NCI-H2107 (cell line): ENCODE data around the gene EPB41L3.
"Not testable (repeated sequence)": the region's sequence is repeated elsewhere in the genome, so short reads cannot be mapped to it uniquely, and the experiment has no call there.

ENCODE experiments used
- DNase-seq: peaks from one replicate; lab custom pipeline; 2025; lab: John Stamatoyannopoulos, UW

The EPB41L3 gene

DNA sequence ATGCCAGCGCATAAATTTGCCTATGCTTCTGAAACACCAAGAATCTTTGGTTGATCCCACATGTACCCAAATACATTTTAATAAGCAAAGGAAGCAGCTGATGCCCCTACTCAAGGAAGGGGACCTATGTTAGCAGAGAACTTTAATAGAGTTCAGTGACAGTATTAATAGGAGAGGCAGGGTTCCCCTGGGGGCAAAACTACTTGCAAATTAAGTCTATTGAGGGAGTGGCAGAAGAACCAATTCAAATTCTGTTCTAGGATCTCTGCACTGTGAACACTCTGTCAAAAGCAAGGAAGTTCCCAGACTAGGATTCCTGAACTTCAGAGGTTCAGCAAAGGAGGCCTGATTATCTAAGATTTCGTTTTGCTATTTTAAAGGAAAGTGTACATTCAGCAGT is 47.5 kb downstream of the EPB41L3 start:
- DNase-seq, result no peak

DNA sequence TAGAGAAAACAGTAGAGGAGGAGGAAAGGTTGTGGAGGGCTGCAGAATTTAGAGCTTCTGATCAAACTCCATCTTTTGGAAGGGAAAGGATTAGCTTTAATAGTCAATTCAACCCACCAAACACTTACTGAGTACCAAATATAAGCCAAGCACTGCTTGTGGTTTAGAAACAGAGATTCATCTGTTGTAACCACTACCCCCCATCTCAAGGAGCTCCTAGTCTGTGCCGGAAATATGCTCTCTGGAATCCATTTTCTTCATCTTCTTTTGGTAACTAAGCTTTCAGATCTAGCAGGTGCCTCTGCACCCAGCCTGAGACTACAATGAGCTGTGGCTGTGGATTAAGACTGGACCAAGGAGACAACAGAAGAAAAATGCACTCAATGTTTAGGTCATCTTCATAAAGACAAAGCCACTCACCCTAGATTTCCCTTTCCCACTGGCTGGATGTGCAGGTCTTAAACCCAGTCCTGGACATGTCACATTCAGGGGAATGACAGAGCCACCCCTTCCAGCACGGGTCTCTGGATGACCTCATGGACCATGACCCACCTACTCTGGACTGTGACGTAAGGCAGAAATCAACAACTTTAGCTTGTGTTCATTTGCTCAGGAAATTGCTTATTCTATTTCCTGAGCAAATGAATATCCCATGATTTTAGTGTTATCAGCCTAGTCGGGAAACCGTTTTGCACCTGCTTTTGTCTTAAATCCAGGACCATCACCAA is 52.9 kb downstream of the EPB41L3 start:
- no peak for DNase-seq

DNA sequence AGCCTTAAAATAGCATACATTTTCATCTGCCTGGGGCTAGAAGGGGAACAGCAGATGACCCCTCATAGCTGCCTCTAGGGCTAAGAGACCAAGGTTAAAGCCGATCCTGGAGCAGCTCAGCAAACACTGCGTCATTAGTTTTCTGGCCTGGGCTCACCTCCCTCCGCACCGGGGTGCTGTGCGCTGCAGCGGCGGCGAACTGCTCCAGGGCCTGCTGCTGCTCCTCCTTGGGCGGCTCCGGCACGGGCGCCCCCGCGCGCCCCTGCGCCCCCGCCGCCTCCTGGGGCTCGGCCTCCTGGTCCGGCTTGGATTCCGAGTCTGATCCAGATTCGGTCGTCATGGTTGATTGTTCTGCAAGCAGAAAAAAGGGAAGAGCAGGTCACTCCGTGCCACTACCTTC is 55.0 kb downstream of the EPB41L3 start:
- DNase-seq, result no peak

DNA sequence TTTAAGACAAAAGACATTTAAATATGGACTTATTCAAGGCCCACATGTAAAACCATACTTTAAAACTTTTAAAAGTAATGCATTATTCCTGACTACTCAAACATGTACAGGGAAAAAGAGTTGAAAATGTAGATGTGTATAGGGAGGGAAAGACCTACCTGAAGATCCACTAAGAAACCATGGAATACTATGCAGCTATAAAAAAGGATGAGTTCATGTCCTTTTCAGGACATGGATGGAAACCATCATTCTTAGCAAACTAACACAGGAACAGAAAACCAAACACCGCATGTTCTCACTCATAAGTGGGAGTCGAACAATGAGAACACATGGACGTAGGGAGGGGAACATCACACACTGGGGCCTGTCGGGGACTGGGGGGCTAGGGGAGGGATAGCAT is 55.8 kb downstream of the EPB41L3 start:
- not testable (repeated sequence) for DNase-seq

DNA sequence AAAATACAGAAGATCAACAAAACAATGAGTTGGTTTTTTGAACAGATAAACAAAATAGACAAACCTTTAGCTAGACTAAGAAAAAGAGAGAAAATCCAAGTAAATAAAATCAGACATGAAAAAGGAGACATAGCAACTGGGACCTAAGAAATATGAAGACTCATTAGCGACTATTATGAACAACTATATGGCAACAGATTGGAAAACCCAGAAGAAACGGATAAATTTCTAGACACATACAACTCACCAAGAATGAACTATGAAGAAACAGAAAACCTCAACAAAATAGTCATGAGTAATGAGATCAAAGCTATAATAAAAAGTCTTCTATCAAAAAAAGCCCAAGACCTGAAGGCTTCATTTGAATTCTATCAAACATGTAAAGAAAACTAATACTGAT is 59.3 kb downstream of the EPB41L3 start:
- no peak for DNase-seq

DNA sequence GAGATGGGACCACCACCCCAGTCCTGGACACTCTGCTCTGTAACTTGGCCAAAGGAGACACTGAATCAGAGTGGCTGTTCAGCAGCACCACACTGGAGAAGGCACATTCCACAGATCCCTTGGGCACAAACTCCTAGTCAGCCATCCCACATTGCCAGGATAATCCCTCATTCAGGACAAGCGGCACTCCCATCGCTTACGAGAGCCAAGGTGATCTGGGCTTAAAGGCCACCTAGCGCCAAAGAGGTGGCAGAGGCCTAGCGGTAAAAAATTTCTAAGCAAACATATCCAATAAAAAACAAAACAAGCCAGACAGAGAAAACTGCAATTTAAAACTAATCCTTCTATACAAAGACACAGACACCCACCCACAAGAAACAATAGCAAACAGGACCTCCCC is 62.2 kb downstream of the EPB41L3 start:
- DNase-seq, result no peak

DNA sequence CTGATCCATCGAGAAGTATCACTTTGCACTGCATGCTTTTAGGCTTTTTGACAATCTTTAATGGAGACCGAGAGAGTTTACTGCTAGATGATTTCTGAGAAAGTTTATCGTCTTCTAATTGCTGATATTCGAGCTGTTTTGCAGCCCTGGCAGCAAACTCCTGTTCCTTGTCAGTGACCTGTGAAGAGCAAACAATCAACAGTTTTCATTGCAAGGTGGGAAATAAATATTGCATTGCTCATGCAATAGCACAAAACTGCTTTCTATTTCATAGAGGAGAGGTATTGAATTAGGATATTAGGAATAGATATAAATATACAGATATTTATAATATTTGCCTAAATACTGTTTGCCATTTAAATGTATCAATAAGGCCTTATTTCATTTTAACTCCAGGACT is 65.5 kb downstream of the EPB41L3 start:
- DNase-seq, result no peak

DNA sequence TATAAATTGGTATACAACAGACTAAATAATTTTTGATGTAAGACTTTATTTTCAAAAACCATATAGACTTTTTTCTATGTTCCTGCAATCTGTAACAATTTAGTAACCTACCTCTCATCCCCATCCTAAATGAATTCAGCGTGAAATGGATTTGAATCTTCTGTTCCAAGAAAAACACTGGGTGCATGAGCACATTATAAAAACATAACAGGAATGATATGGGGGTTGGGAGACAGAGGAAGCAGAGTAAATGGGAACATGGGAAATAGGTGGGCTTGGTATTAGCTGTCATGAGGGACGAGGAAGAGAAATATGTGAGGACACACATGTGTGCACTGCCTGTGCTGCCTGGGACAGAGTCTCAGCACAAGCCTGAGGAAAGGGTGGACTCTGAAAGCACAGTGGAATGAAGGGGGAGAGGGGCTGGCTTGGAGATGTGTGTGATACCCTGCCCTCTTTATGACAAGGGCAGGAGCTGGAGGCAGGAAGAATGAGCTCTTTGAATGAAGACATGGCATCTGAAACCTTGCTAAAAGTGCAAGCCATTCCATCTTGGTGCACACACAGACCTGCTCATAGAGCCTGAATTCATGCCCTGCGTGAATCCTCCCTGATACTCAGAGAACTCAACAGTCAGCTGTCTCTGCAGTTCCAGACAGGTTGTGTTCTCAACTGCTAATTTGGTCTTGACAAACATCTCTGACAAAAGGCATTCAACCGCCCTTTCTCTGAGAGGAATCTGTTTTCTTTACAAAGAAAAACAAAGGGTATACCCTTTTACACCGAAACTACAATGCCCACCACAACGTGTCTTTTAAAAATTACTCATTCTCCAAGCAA is 66.6 kb downstream of the EPB41L3 start:
- DNase-seq, result no peak

DNA sequence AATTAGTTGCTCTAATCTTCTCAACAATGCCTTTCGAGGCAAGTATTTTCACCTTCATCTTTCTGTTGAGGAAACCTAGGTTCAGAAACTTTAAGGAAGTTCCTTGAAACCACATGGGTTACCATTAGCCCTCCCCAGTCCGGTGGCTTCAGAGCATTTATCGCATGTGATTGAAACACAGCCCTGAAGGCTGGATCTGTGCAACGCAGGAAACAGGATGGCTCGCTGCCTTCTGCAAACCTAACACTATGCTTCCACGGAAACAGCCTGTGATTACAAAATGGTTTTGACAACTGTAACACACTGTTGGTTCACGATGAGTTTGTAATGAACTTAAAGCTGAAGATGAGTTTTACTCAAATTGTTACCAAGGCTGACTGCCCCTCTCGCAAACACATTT is 68.5 kb downstream of the EPB41L3 start:
- no peak for DNase-seq

DNA sequence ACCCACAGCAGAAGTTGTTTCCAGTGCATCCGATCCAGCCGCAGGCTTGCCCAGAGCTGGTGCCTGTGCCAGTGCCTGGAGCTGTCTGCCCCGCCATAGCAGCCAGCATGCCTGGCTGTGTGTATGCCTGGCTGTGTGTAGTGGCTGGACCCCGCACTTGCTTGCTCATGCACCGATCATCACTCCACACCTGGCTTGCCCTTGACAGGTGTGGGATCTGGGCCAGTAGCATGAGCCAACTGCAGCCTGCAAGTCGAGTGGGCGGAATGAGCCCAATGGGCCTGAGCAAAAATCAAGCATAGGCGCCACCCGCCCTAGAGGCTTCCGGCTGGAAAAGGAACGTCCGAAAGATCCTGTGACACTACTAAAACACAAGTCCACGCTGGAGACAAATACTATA is 74.5 kb downstream of the EPB41L3 start:
- DNase-seq, result no peak

DNA sequence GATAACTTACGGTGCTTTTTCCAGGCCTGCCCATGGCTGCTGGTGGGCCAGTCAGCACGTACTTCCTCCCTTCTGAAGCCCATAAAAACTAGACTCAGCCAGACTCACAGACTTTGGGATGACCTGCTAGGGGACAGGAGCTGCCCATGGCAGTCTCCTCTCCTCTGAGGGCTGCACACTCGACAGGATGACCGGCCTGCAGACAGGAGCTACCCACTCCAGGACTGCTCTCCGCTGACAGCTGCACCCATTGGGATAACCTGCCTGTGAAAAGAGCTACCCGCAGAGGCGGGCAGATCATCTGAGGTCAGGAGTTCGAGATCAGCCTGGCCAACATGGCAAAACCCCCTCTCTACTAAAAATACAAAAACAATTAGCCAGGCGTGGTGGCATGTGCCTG is 75.4 kb downstream of the EPB41L3 start:
- no peak for DNase-seq

DNA sequence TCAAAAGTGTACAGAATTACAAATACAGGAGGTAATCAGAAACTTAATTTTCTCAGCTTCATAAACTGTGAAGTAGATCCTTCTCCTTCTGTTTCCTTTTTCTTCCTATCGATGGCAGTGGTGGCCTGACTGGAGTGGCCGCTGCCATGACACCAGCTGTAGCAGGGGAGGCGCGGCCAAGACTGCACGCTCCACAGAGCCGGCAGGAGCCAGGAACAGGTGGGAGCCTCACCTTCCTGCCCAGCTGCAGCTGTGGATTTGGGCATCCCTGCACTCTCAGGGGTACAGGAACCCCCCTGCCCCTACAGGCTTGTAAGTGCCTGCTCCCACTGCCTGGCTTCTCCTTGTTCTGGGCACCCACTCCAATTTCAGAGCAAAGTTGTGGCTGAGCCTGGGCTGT is 76.1 kb downstream of the EPB41L3 start:
- DNase-seq, result no peak

DNA sequence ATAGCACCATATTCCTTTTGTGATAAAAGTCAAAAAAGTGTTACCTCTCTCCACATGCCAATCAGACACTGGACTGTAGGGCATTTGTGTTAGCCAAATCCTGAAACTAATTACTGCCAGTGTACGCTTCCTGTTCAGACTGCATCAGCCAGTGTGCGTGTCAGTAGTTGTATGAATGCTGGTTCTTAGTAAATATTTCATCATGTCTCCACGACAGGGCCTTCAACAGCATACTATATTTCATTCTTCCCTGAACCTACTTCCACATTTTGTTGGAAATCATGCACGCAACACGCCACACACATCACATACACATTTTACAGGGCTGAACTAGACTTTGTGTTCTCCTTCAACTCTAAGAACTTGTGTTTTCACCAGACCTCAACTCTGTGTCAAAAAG is 77.5 kb downstream of the EPB41L3 start:
- DNase-seq, result no peak

DNA sequence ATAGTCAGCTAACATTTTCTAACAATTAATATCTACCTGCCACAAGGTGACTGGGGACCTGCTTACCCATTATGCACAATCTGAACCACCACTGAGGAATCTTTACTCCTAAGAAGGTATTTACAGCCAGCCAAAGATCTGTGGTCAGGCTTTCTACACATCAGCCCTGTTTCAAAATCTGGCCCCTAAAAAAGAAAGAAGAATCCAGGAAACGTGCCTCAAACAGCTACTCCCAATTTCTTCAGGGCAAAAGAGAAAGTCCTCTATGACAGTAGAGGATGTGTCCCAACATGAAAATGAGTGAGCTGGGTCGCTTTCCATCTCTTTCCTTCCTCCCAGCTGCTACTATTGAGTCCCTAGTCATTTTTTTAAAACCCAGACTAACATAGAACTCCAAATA is 79.5 kb downstream of the EPB41L3 start:
- DNase-seq, result no peak

DNA sequence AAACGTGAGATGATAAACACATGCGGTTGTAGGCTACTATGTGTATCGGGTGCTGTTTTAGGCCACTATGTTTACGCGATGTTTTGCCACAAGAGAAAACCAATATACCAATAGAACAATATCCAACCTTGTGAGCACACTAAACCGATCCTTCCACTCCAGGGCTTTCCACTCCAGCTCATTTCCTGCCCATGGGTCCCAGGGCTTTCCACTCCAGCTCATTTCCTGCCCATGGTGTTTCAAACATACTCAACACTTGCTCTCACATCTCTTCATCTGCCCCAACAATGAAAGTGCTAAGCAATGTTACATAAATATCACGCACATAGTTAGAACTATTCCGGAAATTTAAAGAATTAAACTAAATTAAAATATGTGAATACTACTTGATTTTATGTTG is 80.0 kb downstream of the EPB41L3 start:
- DNase-seq, result no peak

DNA sequence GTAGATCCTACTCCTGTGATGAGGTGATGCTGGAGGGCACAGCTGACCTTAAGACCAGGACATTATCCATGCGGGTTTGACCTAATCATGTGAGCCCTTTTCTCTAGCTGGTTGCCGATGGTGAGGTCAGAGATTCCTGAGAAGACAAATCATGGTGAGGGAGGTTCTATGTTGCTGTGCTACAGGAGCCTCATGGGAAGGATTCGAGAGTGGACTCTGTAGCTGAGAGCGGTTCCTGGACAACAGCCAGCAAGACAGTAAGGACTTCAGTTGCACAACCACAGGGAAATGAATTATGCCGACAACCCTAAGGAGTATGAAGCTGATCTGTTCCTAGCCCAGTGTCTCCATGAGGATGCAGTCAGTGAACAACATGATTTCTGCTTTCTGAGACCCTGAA is 80.4 kb downstream of the EPB41L3 start:
- DNase-seq, result no peak

DNA sequence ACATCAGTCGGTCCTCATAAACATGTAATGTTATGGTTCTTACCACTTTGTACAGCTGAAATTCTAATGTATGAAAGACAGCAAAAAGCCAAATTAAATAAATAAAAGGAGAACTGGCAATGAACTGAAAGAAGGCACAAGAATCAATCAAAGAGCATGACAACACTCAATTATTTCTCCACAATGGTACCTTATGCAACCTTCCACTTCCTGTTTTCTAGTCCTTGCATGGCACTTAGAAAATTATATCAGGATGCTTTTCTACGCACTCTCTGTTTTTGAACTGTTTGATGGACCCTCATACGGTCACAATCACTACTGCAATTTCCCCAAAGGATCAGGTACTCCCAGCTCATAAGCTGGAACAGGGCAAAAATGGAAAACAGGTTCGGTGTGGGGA is 81.6 kb downstream of the EPB41L3 start:
- DNase-seq, result no peak

DNA sequence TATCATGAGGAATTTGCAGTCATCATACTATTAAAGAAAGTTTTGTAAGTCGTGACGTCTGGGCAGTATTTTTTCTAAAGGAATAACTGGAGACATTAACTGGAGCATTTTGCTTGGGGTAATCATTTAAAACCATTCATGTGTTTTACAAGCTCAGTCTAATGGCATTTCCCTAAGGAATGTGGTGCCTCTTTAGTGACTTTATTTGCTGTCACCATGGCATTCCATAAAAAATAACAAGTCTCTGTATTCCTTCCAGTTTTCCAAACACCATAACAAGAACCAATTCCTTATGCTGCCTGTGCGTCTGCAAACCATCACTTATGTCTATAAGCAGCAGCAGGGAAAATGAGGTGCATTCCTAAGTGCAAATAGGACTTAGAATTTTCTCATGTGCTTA is 82.8 kb downstream of the EPB41L3 start:
- DNase-seq, result no peak

DNA sequence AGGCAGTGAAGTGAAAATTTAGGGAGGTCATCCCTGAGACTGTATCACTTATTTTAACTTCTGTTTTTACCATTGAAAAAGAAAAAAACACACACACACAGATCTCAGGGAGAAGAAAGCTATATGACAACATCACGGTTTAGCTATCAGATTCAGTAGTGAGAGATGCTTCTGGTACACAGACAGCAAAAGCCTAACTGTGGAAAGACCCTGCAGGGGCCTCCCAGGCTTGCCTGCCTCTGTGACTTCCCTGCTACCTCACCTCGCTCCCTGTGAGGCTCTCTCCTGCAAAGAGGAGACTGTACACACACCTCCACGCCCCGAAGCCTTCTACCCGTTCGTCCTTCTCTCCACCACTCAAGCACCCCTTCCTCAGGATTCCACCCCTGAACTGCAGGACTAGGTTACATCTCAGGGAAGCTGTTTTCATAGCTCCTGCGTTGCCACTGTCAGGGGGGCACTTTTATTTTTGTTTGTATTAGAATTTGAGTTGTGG is 86.3 kb downstream of the EPB41L3 start:
- no peak for DNase-seq

DNA sequence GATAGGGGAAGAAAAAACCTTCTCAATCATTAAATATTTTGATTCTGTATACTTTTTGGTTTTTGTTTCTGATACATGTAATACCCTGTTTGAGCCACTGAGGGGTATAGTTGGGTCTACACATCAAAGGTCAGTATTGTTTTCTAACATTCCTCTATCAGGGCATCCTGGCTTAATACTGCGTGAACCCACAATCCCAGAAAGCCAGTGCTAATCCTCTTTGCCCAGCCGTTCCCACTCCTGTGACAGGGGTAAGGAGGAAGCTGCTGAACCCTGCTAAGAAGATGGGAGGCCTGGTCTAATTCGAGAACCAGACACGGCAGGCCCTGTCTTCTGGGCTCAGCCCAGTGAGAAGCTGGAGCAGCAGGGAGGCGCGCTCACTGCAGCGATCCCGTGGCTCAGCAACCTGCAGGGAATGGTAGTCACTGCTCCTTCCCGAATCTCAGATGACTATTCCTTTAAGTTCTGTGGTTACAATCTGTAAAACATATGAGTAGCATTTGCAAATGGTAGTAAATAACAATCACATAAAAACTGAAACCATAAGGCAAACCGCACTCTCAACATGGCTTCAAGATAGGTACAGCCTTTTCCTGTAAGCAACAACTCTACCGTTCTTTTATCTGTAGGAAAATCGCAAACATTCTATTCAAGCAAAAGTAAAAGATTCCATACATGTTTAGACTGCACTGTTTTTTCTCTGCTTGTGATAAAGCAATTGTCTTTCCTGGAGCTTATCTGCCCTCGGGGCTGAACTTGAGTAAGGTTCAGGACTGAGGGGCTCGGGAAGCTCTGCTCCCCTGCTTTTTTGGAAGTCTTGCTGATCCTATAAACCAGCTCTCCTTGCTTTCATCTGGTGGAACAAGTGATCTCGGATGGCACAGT is 87.0 kb downstream of the EPB41L3 start:
- no peak for DNase-seq

DNA sequence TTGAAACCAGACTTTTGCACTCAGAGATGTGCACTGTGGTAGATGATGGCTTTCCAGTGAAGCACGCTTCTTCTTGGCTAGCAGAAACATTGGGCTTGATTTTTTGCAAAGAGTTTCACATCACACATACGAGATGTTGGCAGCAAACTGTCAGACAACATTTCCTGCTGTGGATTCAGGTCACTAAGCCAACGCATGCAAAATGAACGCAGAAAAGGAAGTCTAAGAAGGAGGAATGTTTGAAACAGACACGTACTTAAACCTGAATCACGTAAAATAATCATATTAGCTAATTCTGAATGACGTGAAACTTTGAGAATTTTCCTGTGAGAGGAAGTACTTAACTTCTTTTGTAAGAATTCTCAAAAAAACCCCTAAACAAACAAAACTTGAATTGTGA is 88.1 kb downstream of the EPB41L3 start:
- no peak for DNase-seq

DNA sequence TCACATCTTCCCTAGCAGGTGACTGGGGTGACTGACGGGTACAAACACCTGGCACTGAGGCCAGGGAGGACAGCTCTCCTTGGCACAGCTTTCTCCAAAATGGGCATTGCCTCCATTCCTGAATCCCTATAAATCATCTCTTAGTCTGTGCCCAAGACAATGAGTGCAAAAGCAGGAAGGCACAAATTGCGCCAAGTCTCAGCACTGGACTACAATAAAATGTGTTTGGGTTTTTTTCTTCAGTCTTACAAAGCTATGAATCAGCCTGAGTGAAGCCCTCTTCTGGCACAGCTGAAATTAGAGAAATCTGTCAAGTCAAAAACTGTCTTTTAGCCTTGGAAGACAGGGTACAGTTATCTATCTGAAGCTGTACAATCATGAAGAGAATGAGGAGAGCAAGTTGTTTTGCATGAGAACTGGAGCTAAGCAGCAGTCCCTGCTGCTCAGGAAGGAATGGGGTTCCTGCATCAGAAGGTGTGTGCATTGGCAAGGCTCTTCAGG is 90.8 kb downstream of the EPB41L3 start:
- DNase-seq, result no peak
